ENCODE data around the gene LSAMP. TPM values are rescaled to one million over a fixed set of nuclear protein-coding genes. Genes with fewer than 3 reads are reported as not detected.

Gene LSAMP
- total RNA-seq, 1 experiment from 2014 or later: 0.90 TPM

DNA sequence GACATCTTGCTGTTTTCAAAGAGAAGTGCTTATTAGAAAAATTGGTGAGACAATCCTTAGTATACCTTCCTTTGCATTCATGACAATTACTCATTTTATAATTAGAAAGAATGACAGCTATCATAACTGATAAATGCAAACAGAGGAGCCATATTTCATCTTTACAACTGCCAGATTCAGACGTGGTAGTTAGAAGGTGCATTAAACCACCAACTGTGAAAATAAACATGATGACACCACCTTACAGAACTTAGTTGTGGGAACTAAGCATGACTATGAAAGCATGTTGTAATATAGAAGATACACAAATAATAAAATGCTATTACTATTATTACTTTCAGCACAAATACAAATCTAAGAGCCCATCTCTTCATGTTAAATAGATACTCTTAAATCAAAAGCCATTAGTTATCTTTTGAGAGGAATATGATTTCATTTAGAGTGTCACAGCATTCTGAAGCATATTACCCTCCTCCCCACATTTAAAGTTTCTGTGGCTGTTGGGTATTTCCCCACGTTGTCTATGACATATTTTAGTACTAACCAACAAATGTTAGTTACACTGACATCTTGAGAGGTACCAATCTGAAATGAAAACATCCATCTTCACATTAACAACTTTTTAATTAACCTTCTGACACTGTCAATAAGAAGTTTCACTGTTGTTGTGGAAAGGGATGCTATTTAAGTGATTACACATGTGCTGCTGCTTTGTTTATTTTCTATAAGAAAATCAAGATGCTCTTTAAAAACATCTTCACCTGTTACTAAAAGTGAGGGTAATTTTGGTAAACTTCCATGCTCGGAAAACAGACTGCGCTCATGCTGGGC is 163.8 kb downstream of the LSAMP start:
- Histone ChIP-seq H4K91ac (ENCODE audit: insufficient read length, low read depth, low read length) (no peak overlapping the region), H3K23ac (ENCODE audit: insufficient read length, low read depth, low read length) (no peak overlapping the region), H2BK20ac (ENCODE audit: low read depth, low read length, poor library complexity, severe bottlenecking) (no peak overlapping the region), H4K8ac (replicated peaks; ENCODE audit: insufficient read length, low read depth, low read length) (no peak overlapping the region), H3K14ac (ENCODE audit: insufficient read depth, low read length) (no peak overlapping the region), H4K20me1 (ENCODE audit: control insufficient read depth, insufficient read depth, insufficient read length) (no peaks in the 10 kb centered on the region), H3K23me2 (ENCODE audit: insufficient read length, low read depth, low read length, poor library complexity, severe bottlenecking) (no peaks in the 10 kb centered on the region), H4K5ac (ENCODE audit: insufficient read length, low read depth, low read length) (no peak overlapping the region), H2AK5ac (ENCODE audit: insufficient read length, low read length) (no peak overlapping the region), H3K4me2 (ENCODE audit: insufficient read depth, insufficient read length, low read length) (no peak overlapping the region), H3K9ac (ENCODE audit: extremely low read depth, insufficient read length, low read length) (no peak overlapping the region), H2BK120ac (ENCODE audit: low read depth, low read length, poor library complexity, severe bottlenecking) (no peak overlapping the region), H3K4ac (ENCODE audit: low read depth, low read length) (no peak overlapping the region), H3K56ac (ENCODE audit: insufficient read length, low read depth, low read length) (no peak overlapping the region), H3K27ac (ENCODE audit: insufficient read length, low read depth, low read length) (no peak overlapping the region), H3K4me1 (ENCODE audit: insufficient read depth, low read length) (peaks cover 8% of the 10 kb centered on the region; the same call in 1 of the 2 replicates), H3T11ph (ENCODE audit: low read length) (no peak overlapping the region), H3K18ac (ENCODE audit: insufficient read length, low read depth, low read length) (no peak overlapping the region), H2BK12ac (ENCODE audit: insufficient read length, low read depth, low read length) (no peak overlapping the region), H2BK5ac (ENCODE audit: insufficient read length, low read length) (no peak overlapping the region), H3K27me3 (ENCODE audit: insufficient read depth, low read length) (no peaks in the 10 kb centered on the region), H2AFZ (ENCODE audit: low read length) (no peak overlapping the region), H3K79me1 (ENCODE audit: insufficient read depth, low read depth, low read length, poor library complexity, severe bottlenecking) (no peaks in the 10 kb centered on the region), H3K79me2 (ENCODE audit: insufficient read depth, low read length) (no peaks in the 10 kb centered on the region), H2BK15ac (ENCODE audit: low read depth, low read length) (no peak overlapping the region), H3K9me3 (ENCODE audit: control insufficient read depth, low read depth, low read length) (no peaks in the 10 kb centered on the region)
- Mint-ChIP-seq H3K4me3 (no peak overlapping the region), H3K27me3 (ENCODE audit: low read depth) (no peaks in the 10 kb centered on the region; the same call in 1 of the 2 replicates), H3K9me3 (no peaks in the 10 kb centered on the region), H3K36me3 (ENCODE audit: insufficient read depth in 1 of 3, low read depth in 3 of 3) (no peaks in the 10 kb centered on the region), H3K4me1 (peaks cover 17 to 22% of the 10 kb centered on the region in 2 experiments), H3K27ac (no peak overlapping the region)
- no CpG with 5 or more reads among the region's 4 CpGs for WGBS (ENCODE audit: extremely low coverage, insufficient read length, low lambda C conversion rate)
- TF ChIP-seq, protein P1, sequence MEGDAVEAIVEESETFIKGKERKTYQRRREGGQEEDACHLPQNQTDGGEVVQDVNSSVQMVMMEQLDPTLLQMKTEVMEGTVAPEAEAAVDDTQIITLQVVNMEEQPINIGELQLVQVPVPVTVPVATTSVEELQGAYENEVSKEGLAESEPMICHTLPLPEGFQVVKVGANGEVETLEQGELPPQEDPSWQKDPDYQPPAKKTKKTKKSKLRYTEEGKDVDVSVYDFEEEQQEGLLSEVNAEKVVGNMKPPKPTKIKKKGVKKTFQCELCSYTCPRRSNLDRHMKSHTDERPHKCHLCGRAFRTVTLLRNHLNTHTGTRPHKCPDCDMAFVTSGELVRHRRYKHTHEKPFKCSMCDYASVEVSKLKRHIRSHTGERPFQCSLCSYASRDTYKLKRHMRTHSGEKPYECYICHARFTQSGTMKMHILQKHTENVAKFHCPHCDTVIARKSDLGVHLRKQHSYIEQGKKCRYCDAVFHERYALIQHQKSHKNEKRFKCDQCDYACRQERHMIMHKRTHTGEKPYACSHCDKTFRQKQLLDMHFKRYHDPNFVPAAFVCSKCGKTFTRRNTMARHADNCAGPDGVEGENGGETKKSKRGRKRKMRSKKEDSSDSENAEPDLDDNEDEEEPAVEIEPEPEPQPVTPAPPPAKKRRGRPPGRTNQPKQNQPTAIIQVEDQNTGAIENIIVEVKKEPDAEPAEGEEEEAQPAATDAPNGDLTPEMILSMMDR (conservative IDR thresholded peaks at IDR 0.05): no peak
- DNase-seq: no peak
